Stimulated activated CD8-positive, alpha-beta memory T cell treated with anti-CD3 and anti-CD28 coated beads, Interleukin-7, amount 100 ng/mL, for 1 hour (primary cell): ENCODE data around the gene FKBP15.
"Not testable (repeated sequence)": the region's sequence is repeated elsewhere in the genome, so short reads cannot be mapped to it uniquely, and the experiment has no call there.

Source experiments
- DNase-seq, 2 donors: peaks; one replicate each; pipeline ENCODE4 v3.0.0-alpha.2; 2020; ENCODE audit warnings: low read depth in 2 of 2

The FKBP15 gene, protein sequence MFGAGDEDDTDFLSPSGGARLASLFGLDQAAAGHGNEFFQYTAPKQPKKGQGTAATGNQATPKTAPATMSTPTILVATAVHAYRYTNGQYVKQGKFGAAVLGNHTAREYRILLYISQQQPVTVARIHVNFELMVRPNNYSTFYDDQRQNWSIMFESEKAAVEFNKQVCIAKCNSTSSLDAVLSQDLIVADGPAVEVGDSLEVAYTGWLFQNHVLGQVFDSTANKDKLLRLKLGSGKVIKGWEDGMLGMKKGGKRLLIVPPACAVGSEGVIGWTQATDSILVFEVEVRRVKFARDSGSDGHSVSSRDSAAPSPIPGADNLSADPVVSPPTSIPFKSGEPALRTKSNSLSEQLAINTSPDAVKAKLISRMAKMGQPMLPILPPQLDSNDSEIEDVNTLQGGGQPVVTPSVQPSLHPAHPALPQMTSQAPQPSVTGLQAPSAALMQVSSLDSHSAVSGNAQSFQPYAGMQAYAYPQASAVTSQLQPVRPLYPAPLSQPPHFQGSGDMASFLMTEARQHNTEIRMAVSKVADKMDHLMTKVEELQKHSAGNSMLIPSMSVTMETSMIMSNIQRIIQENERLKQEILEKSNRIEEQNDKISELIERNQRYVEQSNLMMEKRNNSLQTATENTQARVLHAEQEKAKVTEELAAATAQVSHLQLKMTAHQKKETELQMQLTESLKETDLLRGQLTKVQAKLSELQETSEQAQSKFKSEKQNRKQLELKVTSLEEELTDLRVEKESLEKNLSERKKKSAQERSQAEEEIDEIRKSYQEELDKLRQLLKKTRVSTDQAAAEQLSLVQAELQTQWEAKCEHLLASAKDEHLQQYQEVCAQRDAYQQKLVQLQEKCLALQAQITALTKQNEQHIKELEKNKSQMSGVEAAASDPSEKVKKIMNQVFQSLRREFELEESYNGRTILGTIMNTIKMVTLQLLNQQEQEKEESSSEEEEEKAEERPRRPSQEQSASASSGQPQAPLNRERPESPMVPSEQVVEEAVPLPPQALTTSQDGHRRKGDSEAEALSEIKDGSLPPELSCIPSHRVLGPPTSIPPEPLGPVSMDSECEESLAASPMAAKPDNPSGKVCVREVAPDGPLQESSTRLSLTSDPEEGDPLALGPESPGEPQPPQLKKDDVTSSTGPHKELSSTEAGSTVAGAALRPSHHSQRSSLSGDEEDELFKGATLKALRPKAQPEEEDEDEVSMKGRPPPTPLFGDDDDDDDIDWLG

DNA sequence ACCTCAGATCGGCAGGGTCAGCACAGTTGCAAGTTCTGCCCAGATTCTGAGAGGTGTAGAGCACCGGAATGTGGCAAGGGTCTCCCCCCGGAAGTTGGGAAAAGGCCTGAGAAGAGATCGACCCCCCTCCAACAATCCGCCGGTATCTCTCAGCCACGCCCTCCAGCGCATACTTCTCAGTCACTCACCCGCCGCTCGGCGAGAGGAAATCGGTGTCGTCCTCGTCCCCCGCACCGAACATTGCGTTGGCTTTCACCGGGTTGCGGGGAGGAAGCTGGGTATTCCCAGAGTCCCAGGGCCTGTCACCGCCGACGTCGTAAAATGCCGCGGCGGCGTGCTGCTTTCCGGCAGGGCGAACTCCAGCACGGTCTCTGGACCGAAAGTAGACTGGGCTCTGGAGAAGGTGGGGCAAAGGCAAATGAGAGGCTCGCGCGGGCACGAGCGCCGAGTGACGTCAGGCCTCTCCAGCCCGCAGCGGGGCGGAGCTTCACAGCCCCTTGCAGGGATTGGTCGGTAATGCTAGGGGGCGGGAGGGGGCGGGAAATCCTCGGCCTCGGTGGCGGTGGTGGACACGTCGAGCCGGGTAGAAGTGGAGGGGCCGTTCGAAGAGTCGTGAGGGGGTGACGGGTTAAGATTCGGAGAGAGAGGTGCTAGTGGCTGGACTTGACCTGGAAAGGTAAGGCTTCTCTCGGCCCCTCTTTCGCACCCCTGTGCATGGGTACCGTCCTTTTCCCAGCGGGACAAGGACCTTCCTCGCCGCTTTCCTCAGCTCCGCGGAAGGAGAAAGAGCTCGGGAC is at the start of gene FKBP15, which contains the start of gene SLC31A1:
TSS of gene FKBP15 (minus strand) at position 275 of the 797 bp plus-strand sequence. CDS start at position 241, 34 bp downstream.
TSS of gene SLC31A1 (plus strand) at position 542 of the 797 bp plus-strand sequence. CDS start 34,605 bp downstream, outside the sequence.
- DNase-seq: peak; percentile 91 to 95

DNA sequence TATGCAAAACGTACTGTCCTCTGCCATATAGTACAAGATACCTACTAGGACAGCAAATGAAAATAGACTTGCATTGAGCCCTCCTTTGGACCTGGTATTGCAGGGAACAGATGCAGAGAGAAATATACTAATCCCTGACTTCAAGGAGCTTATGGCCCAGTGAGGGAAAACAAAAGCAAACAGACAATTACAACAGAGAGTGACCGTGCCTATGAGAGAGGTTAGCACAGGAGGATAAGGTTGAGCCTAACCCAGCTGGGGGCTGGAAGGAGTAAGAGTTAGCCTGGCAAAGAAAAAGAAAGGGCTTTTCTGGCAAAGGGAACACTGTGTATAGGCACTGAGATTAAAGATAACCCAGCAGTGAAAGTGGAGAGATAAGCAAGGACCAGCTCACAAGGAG is 48.8 kb upstream of the FKBP15 start:
- no peak for DNase-seq

DNA sequence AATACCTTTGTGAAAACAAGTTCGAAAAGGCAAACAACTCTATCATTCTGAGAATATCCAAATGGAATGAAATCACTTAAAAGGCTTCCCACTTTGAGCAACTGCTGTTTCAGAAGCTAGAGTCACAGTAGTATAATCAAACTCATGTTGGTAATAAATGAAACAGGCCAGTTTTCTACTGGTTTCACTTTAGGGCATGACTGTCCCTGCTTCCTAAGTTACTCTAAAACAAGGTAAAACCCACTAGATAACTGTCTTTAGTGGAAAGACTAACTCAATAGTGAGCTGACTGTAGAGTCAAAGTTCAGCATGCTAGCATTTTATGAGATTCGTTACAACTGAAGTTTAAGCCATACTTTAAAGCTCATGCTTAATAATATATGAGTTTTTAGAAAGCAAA is 48.3 kb upstream of the FKBP15 start:
- DNase-seq: no peak

DNA sequence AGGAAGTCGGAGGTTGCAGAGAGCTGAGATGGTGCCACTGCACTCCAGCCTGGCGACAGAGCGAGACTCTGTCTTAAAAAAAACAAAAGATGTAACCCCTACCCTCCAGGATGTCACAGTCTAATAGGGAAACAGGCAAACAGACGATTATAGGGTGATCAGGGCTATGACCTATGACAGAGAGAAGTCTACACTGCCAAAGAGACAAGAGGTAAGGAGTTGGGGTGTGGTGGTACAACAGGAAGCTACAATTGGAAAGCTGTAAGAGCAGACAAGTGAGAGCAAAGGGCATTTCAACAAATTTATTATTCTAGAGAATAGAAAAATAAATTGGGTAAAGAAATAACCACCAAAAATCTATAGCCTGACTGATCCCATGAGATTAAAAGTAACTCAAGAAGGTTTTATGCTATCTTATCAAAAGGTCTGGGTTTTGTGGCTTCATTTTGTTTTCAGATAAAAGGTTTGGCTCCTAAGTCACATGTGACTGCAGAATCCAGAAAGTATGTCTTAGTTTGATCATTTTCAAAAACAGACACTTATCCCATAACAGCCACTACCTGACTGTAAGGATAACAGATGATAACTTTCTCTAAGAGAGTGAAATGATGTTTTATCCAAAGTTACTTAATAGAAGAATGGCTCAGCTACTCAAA is 47.0 kb upstream of the FKBP15 start:
- DNase-seq: no peak

DNA sequence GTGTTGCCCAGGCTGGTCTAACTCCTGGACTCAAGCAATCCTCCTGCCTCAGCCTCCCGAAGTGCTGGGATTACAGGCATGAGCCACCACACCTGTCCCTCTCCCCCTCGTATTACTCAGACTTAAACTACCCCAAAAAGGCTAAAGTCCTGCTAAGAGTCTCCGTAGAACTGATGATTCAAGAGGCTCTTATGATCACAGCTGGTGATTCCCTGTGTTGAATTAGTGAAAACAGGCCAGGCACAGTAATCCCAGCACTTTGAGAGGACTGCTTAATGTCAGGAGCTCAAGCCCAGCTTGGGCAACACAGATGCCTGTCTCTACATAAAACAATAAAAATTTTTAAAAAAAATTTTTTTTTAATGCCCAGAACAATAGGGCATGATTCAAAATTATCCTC is 45.1 kb upstream of the FKBP15 start:
- DNase-seq: no peak

DNA sequence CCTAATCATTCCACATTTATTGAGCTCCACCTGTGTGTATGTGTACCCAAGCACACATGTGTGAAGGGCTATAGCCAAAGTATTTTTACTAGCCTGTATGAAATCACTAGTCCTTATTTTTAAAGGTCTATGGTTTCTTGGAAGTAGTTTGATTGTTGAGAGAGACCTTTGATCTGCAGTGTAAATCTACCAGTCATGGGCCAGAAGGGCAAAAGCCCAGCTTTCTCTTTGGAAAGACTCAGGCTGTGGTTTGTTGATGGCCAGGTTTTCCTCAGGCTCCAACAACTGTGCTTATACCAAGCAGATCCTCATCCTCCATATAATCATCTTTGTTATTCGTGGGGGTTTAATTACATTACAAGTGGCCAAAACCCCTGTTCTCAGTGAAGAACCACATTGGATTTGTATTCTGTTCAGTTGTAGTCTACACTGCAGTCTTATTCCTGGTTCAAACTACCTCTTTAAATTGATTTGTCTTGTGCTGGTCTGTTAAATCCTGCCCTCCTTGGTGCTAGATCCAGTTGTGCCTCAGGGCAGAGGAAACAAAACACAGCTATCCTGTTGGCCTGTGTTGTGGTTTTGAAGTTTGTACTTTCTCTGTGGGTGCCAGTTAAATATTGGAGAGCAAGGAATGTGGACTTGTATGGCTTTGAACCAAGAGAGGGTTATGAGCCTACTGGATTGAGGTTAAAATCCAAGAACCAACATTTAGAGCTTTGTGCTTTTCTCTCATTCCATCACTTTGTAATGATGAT is 41.0 kb upstream of the FKBP15 start:
- no peak for DNase-seq

DNA sequence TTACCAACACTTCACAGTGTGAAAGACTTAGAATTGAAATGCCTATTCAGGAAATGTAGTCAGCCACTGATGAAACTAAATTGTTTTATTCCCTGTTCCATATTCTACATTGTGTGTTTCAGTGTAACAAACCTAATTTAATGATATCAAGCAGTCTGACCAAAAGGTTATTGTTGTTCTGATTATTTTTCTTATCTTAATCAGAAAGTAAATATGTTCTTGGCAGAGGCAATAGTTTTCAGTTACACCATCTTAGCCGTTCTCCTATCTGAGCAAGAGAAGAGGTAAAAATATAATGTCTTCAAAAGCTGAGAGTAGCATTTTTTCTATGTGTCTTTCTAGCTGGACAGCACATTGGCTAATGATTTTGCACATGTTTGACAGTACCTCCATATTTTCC is 37.2 kb upstream of the FKBP15 start:
- DNase-seq: no peak

DNA sequence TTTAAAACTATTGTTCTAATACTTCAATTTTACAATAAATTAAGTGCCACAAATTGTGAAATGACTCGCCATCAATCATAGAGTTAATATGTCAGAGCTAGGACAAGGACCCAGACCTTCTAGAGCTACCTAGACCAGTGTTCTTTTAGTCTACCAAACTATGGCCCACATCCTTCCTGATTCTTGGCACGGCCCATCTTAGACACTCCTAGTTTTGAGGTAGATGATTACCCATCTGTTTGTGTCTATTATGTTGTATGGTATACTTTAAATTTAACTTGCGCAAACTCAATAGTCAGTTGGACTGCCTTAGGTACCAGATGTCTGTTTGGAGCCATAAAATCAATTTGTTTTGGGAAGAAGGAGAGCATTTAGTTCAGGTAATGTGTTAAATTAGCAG is 36.8 kb upstream of the FKBP15 start:
- no peak for DNase-seq

DNA sequence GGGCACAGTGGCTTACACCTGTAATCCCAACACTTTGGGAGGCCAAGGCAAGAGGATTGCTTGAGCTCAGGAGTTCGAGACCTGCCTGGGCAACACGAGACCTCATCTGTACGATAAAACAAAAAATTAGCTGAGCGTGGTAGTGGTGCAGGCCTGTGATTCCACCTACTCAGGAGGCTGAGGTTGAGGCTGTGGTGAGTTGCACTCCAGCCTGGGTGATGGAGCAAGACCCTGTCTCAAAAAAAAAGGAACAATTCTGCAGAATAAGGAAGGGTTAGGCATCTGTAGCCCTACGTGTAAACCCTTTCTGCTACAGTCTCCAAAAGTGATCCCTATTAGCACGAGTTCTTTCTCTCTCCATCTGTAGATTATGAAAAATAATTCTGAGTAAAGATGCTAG is 34.4 kb upstream of the FKBP15 start:
- DNase-seq: no peak

DNA sequence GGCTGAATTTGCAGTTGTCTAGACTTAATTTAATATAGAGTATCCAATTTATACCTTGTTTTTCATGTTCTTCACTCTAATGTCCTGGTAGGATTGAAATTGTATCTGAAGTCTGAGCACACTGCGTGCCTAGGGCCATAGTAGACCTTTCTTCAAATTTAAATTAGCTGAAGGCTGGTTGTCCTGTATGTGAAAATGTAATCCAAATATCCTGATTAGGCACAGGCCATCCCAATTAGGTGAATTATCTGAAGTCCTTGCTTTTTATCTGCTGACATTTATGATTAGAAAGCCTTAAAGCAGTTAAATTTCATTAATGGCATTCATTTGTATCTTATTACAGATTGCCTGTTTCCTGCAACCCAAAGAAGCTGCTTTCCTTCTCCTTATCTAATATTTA is 33.9 kb upstream of the FKBP15 start:
- no peak for DNase-seq

DNA sequence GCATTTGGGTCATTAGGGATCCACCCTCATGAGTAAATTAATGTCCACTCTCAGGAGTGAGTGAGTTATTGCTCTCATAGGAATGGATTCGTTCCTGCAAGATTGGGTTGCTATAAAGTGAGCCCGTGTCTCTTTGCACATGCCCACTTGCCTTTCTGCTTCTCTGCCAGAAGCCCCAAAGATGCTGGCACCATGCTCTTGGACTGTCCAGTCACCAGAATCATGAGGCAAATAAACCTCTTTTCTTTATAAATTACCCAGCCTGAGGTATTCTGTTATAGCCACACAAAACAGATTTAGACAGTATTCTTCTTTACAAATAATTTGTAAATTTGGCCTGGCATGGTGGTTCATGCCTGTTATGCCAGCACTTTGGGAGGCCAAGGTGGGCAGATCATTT is 29.7 kb upstream of the FKBP15 start:
- DNase-seq: no peak

DNA sequence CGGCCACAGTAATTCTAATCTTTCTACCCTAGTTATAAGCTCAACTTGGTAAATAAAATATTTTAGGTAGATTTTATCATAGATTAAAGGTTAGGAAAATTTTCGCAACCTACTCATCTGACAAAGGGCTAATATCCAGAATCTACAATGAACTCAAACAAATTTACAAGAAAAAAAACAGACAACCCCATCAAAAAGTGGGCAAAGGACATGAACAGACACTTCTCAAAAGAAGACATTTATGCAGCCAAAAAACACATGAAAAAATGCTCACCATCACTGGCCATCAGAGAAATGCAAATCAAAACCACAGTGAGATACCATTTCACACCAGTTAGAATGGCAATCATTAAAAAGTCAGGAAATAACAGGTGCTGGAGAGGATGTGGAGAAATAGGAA is 28.6 kb upstream of the FKBP15 start:
- DNase-seq: not testable (repeated sequence)

DNA sequence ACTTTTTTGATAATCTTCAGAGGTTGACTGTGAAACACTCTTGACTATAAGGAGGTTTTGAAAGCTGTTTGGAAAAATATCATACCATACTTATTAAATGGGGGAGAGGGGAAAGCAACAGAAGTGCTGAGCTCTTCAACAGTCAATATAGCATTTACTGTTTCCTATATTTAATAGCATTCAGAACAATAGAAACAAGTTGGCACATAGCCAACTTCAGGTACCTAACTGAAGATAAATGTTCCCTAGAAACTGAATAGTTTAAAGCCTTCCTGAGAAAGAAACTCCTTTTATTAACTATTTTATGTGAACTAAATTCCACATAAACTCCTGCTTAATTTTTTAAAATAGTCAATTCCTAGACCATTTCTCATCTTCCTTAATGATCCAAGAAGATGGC is 26.6 kb upstream of the FKBP15 start:
- DNase-seq: no peak

DNA sequence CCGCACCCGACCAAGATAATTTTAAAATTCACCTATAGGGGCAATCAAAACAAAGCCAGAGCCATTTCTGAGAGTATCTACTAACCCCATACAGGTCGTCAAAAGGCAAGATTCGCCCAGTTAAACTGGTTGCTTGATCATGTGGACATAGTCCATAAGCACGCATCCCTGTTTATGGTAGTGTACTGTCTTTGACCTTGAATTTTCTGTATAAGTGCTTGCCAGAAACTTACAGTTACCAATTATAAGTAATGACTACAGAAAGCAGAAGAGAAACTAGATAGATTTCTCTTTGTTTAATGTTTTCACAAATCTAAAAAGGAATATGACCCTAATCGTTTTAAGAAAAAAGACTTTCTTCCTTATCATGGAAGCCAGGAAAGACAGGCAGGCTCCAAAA is 25.9 kb upstream of the FKBP15 start:
- DNase-seq: no peak

DNA sequence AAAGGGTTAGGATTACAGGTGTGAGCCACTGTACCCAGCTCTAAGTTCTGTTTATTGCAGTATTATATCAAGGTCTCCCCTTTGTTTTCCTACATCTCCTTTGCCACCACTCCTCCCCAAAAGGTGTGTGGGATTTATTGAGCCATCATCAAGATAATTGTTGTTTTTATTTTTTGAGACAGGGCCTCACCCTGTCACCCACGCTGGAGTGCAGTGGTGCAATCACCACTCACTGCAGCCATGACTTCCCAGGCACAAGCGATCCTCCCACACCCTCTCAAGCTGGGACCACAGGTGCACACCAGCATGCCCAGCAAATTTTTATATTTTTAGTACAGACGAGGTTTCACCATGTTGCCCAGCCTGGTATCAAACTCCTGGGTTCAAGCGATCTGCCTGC is 24.8 kb upstream of the FKBP15 start:
- DNase-seq: no peak

DNA sequence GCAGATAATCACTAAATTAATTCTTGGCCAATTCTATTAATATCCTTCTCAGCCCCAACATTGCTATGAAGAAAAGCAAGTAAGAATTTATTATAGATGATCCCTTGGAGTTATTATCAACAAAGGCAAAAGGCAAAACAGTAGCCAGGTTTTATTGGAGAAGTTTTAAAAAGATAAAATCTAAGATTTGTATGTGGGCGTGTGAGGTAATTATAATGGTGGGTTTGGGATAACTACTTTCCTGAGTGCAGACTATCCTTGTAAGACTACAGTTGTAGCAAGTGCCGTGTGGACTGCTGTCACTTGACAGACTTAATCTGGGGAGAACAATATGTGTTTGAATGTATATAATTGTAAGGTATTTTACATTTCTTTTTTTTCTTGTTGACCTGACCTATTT is 23.5 kb upstream of the FKBP15 start:
- DNase-seq: no peak

DNA sequence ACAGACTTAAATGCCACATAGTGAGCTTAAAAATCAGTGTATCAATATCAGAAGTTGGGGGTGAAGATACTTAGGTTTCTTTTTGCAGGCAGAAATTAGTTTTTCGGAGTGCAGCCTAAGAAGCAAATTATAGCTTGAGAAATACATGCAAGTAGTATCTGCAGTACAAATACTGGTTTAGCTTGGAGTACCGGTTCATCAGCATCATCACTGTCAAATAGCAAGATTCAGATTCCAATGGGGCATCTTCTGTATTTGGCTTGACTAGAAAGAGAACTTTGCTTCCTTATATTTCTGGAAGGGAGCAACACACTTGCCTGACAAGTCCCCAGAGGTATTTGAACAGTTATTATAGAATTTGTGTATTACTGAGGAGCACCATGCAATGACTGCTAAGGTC is 20.1 kb upstream of the FKBP15 start:
- DNase-seq: no peak

DNA sequence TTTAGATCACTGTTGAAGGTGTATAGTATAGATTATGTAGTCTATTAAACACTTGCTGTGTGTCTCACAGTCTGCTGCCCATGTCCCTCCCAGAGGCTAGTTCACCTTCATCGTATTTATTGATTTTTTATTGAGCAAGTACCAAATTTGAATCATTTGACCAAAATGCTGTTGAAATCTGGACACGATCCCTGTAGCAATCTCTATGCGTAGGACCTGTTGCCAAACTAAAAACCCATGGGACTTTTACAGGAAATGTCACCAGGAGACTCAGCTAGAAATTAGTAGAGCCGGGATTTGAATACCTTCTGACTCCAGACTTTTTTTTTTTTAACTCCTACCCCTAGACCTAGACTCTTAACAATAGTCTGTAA is 17.8 kb upstream of the FKBP15 start:
- no peak for DNase-seq

DNA sequence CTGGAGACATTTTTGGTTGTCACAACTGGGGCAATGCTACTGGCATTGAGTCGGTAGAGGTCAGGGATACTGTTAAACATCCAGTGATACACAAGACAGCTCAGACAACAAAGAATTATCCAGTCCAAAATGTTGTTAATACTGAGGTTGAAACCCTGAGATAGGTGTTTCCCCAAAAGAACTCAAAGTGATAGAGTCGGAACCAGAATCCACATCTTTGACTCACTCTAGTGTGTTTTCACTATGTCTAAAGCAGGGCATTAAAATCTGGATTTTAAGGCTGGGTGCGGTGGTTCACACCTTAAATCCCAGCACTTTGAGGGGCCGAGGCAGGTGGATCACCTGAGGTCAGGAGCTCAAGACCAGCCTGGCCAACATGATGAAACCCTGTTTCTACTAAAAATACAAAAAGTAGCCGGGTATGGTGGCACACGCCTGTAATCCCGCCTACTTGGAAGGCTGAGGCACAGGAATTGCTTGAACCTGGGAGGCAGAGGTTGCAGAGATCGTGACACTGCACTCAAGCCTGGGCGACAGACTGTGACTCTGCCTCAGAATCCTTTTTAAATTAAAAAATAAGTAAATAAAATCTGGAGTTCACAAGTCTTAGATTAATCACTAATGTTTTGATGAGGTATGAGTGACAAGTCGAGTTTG is 17.3 kb upstream of the FKBP15 start:
- no peak for DNase-seq

DNA sequence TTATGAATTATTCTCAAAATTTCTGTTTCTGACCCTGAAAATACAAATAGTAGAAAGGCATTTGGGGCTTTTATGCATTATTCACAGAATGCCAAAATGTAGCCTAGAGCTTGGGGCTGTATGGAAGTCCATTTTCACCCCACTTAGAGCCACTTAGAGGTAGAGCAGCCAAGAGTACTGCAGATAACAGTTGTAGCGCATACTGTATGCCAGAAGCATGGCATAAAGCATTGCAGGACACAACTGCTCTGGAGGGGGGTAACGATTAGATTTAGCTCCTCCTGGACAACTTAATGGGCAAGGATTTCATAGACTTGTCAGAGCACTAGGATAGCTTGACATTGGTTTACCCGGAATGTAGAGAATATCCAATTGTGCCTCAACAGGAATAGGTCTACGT is 15.9 kb upstream of the FKBP15 start:
- DNase-seq: no peak
